ENCODE data around the gene CDH13.

CDH13 gene

DNA sequence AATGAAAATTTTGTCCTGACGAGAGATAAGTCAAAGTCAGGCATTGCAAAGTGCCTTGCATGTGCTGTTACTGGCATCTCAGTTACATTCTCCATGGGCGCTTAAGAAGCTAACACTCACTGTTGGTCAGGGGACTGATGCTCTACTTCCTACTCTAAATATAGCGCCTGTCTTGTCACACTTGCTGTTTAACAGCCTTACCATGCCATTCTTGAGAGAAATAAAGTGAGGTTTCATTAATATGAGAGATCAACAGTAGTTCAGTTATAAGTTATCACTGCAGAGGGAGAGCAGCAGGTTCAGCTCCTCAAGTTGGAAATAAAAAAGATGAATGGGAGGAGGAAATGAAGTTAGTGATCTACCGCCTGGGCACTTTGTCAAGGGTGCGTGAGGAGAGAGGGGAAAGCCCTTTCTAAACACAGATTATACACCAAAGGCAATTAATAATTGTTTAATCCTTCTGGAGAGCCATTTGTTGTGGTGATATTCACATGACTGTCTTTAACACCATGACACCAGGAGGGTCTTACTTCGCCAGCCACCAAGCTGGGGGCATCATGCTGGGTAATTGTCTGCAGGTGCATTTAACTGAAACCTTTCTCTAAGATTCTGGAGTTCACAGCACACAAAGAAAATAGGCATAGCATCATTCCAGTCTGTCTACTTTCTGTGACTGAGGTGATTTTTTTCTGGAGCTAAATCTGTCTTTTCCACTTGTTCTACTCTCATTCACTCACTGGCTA is 612.4 kb downstream of the CDH13 start:
- TF ChIP-seq, protein P1, sequence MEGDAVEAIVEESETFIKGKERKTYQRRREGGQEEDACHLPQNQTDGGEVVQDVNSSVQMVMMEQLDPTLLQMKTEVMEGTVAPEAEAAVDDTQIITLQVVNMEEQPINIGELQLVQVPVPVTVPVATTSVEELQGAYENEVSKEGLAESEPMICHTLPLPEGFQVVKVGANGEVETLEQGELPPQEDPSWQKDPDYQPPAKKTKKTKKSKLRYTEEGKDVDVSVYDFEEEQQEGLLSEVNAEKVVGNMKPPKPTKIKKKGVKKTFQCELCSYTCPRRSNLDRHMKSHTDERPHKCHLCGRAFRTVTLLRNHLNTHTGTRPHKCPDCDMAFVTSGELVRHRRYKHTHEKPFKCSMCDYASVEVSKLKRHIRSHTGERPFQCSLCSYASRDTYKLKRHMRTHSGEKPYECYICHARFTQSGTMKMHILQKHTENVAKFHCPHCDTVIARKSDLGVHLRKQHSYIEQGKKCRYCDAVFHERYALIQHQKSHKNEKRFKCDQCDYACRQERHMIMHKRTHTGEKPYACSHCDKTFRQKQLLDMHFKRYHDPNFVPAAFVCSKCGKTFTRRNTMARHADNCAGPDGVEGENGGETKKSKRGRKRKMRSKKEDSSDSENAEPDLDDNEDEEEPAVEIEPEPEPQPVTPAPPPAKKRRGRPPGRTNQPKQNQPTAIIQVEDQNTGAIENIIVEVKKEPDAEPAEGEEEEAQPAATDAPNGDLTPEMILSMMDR (IDR thresholded peaks at IDR 0.05; ENCODE audit: insufficient read depth, low read length, poor library complexity, severe bottlenecking) = no peak
- H3K36me3 ChIP-seq (ENCODE audit: control insufficient read depth, insufficient read depth, low read length) = no peaks in the 10 kb centered on the region
- no peaks in the 10 kb centered on the region for H3K27me3 ChIP-seq (replicated peaks; ENCODE audit: control insufficient read depth, insufficient read depth, low read length)
- DNase-seq (ENCODE audit: extremely low read depth, insufficient read length) = no peak
- H3K4me3 ChIP-seq (replicated peaks; ENCODE audit: low read depth, low read length) = no peak overlapping the region

DNA sequence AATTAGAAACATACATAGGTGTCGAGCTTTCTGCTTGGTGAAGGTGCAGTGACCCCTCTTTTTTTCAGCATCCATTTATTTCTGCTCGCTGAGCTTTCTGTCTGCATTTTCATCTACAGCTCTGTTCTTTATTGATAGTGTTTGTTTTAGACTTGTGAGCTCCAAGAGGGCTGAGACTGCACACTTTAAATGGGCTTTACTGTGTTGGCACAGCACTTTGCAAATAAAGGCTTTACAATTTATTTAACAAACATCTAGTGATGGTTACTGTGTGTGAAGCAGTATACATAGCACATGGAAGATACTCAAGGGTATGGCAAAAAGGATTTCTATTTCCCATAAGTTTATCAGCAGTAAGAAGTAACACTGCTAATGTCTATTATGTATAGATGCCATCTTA is 617.3 kb downstream of the CDH13 start:
- Histone ChIP-seq H3K4me3 (replicated peaks; ENCODE audit: low read depth, low read length) (no peak overlapping the region), H3K36me3 (ENCODE audit: control insufficient read depth, insufficient read depth, low read length) (no peaks in the 10 kb centered on the region), H3K27me3 (replicated peaks; ENCODE audit: control insufficient read depth, insufficient read depth, low read length) (no peaks in the 10 kb centered on the region)
- DNase-seq (ENCODE audit: extremely low read depth, insufficient read length) = no peak
- TF ChIP-seq, protein P1 (IDR thresholded peaks at IDR 0.05; ENCODE audit: insufficient read depth, low read length, poor library complexity, severe bottlenecking) = no peak

DNA sequence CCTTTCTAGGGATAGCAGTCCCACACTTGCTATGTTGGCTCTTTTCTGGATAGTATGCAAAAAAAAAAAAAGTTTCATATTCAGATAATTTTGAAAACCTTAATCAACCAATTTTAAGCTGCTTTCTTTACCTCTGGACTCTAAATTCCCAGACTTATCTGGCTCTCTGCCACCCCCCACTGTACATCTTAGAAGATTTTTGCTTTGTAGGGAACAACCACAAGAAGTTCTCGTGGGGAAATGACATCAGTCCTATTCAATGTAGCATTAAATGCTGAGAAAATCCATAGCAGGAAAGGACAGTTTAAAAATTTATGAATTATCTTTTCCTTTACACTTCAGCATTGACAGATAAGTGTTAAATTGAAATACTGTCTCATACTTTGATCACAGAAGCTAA is 618.3 kb downstream of the CDH13 start:
- no peaks in the 10 kb centered on the region for H3K36me3 ChIP-seq (ENCODE audit: control insufficient read depth, insufficient read depth, low read length)
- no peaks in the 10 kb centered on the region for H3K27me3 ChIP-seq (replicated peaks; ENCODE audit: control insufficient read depth, insufficient read depth, low read length)
- no peak overlapping the region for H3K4me3 ChIP-seq (replicated peaks; ENCODE audit: low read depth, low read length)
- no peak for DNase-seq (ENCODE audit: extremely low read depth, insufficient read length)
- TF ChIP-seq, protein P1 (IDR thresholded peaks at IDR 0.05; ENCODE audit: insufficient read depth, low read length, poor library complexity, severe bottlenecking) = no peak

DNA sequence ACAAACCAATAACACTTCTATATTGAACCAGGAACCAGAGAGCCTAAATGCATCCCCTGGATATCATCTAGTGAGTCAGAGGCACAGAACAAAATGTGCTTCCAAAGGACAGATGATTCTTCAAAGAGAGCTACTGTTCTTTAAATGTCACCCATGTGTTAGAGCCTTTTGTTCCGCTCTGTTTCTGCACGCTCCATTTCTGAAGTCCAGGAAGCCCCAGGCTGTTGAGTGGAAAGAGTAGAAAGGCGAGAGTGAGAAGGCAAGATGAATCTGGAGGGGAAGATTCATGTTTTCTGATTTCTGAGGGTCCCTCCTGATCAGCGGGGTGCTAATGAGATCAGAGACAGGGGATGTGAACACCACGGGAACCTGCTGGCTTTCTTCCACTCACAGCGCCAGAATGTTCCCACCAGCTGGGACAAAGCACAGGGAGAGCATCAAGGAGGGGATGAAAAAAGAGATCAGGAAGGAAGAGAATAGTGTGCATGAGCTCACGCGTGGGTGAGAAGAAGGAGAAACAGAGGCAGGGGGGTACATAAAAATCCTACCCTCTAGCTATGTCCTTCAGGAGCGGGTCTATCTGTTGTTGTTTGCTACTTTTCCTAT is 621.1 kb downstream of the CDH13 start:
- TF ChIP-seq, protein P1 (IDR thresholded peaks at IDR 0.05; ENCODE audit: insufficient read depth, low read length, poor library complexity, severe bottlenecking) = no peak
- Histone ChIP-seq H3K27me3 (replicated peaks; ENCODE audit: control insufficient read depth, insufficient read depth, low read length) (no peaks in the 10 kb centered on the region), H3K36me3 (ENCODE audit: control insufficient read depth, insufficient read depth, low read length) (no peaks in the 10 kb centered on the region), H3K4me3 (replicated peaks; ENCODE audit: low read depth, low read length) (no peak overlapping the region)
- DNase-seq (ENCODE audit: extremely low read depth, insufficient read length) = no peak

DNA sequence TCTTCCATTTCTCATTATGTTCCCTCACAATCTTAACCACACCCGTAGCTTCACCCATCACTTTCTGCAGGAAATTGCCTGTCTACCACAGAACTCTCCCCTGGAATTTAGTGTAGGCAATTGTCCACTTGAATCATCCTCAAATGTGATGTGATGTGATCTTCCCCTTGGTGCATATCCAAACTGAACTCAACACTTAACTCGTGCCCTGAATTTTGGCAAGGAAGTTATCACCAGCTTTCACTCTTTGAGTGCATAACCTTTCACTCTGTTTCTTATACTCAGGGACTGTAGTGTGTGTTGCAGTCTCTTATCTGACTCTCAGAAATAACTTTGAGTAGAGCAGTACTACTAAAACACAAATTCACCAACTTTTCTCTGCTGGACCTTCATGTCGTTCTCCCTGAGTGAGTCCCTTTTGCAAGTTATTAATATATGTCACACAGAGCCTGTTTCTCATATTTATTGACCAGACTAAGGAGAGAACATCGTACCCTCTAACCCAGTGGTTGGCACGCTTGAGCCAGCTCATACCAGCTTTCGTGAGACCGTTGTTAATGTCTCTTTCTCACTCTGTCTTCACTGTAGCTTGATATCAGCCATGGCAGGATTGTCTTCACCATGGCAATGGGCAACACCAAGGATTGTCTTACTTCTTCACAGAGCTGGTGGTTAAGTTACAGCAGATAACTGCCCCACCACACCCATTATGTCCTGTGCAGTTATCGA is 622.1 kb downstream of the CDH13 start:
- H3K27me3 ChIP-seq (replicated peaks; ENCODE audit: control insufficient read depth, insufficient read depth, low read length) = no peaks in the 10 kb centered on the region
- TF ChIP-seq, protein P1 (IDR thresholded peaks at IDR 0.05; ENCODE audit: insufficient read depth, low read length, poor library complexity, severe bottlenecking) = no peak

More for the DNA sequence above, 622.1 kb downstream of the CDH13 start:
- DNase-seq (ENCODE audit: extremely low read depth, insufficient read length) = no peak
- no peak overlapping the region for H3K4me3 ChIP-seq (replicated peaks; ENCODE audit: low read depth, low read length)
- H3K36me3 ChIP-seq (ENCODE audit: control insufficient read depth, insufficient read depth, low read length) = no peaks in the 10 kb centered on the region
